BE2C (cell line): ENCODE measurements around the gene BTNL8.

ENCODE experiments used
- DNase-seq: peaks from one replicate; pipeline ENCODE4 v3.0.0-alpha.2; 2020
- H3K27me3 ChIP-seq: fragments of 250-450 bp; sonication (Bioruptor Pico); 2 replicates; pipeline ENCODE4 v1.5.1; 2020; ENCODE audit warnings: mild to moderate bottlenecking
- H3K36me3 ChIP-seq: fragments of 250-450 bp; sonication (Bioruptor Pico); 2 replicates; pipeline ENCODE4 v1.5.1; 2020; ENCODE audit warnings: mild to moderate bottlenecking
- H3K4me1 ChIP-seq: fragments of 250-450 bp; sonication (Bioruptor Pico); 2 replicates; pipeline ENCODE4 v1.5.1; 2020
- H3K4me3 ChIP-seq: 2 replicates; pipeline ENCODE4 v1.5.1; 2011; ENCODE audit warnings: low read depth, low read length
- H3K9me3 ChIP-seq: fragments of 250-450 bp; sonication (Bioruptor Pico); 2 replicates; pipeline ENCODE4 v1.5.1; 2020
- TF ChIP-seq, protein P1 (sequence below): IDR thresholded peaks from 2 replicates; pipeline ENCODE4 v1.5.1; 2012; ENCODE audit warnings: mild to moderate bottlenecking, low read depth, low read length

Gene BTNL8

DNA sequence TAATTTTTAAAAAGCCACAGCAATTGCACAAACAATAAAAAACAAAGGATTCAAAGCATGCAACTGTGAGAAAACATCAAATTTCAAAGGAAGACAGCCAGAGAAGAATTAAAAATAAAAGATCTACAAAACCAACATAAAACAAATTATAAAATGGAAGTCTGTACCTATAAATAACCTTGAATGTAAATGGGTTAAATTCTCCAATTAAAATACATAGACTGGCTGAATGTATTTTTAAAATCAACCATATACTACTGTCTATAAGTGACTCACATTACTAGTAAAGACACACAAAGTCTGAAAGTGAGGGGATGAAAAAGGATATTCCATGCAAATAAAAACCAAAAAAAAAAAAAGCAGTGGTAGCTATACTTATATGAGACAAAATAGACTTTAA lies 33.7 kb downstream of the BTNL8 start:
- TF ChIP-seq, protein P1, sequence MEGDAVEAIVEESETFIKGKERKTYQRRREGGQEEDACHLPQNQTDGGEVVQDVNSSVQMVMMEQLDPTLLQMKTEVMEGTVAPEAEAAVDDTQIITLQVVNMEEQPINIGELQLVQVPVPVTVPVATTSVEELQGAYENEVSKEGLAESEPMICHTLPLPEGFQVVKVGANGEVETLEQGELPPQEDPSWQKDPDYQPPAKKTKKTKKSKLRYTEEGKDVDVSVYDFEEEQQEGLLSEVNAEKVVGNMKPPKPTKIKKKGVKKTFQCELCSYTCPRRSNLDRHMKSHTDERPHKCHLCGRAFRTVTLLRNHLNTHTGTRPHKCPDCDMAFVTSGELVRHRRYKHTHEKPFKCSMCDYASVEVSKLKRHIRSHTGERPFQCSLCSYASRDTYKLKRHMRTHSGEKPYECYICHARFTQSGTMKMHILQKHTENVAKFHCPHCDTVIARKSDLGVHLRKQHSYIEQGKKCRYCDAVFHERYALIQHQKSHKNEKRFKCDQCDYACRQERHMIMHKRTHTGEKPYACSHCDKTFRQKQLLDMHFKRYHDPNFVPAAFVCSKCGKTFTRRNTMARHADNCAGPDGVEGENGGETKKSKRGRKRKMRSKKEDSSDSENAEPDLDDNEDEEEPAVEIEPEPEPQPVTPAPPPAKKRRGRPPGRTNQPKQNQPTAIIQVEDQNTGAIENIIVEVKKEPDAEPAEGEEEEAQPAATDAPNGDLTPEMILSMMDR = no peak
- H3K9me3 ChIP-seq = no peaks in the 10 kb centered on the region
- H3K4me1 ChIP-seq = no peaks in the 10 kb centered on the region
- no peaks in the 10 kb centered on the region for H3K27me3 ChIP-seq
- DNase-seq = no peak
- H3K4me3 ChIP-seq = no peak overlapping the region
- no peaks in the 10 kb centered on the region for H3K36me3 ChIP-seq

GRCh38 chr5:180935203-180935602 lies 36.2 kb downstream of the BTNL8 start:
- no peaks in the 10 kb centered on the region for H3K9me3 ChIP-seq
- H3K27me3 ChIP-seq = no peaks in the 10 kb centered on the region
- no peaks in the 10 kb centered on the region for H3K4me1 ChIP-seq
- no peak for DNase-seq
- TF ChIP-seq, protein P1 = no peak
- H3K4me3 ChIP-seq = no peak overlapping the region
- H3K36me3 ChIP-seq = no peaks in the 10 kb centered on the region

- no peak for DNase-seq
- H3K4me3 ChIP-seq = no peak overlapping the region
- no peaks in the 10 kb centered on the region for H3K36me3 ChIP-seq
- no peaks in the 10 kb centered on the region for H3K9me3 ChIP-seq
- TF ChIP-seq, protein P1 = no peak
- no peaks in the 10 kb centered on the region for H3K4me1 ChIP-seq
- H3K27me3 ChIP-seq = no peaks in the 10 kb centered on the region
These were observed 39.3 kb downstream of the BTNL8 start for GRCh38 chr5:180938294-180938693.

DNA sequence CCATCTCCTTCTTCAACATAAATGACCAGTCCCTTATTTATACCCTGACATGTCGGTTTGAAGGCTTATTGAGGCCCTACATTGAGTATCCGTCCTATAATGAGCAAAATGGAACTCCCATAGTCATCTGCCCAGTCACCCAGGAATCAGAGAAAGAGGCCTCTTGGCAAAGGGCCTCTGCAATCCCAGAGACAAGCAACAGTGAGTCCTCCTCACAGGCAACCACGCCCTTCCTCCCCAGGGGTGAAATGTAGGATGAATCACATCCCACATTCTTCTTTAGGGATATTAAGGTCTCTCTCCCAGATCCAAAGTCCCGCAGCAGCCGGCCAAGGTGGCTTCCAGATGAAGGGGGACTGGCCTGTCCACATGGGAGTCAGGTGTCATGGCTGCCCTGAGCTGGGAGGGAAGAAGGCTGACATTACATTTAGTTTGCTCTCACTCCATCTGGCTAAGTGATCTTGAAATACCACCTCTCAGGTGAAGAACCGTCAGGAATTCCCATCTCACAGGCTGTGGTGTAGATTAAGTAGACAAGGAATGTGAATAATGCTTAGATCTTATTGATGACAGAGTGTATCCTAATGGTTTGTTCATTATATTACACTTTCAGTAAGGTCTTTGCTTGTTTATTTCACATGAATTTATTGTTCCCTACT lies 51.5 kb downstream of the BTNL8 start:
- Histone ChIP-seq H3K27me3 (no peaks in the 10 kb centered on the region), H3K4me1 (no peaks in the 10 kb centered on the region), H3K4me3 (no peak overlapping the region), H3K9me3 (no peaks in the 10 kb centered on the region), H3K36me3 (no peaks in the 10 kb centered on the region)
- no peak for DNase-seq
- TF ChIP-seq, protein P1 = no peak

DNA sequence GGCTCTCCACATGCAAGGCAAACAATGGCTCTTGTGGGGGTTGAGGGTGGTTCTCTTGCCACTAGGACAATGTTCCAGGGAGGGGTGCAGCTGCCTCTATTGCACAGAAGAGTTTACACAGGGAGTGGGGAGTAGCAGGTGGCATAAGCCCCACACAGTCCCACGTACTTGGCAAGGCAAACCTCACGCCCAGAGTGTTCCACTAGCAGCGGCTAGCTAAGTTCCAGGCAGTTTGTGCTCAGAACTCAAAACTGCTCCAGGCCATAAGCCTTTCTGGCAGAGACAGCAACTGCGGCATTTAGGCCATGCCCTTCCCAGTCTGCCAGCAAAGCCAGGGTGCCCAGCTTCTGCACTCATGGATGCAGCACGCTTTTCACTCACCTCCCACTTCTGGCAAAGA lies 60.7 kb downstream of the BTNL8 start:
- Histone ChIP-seq H3K4me1 (no peaks in the 10 kb centered on the region), H3K9me3 (no peaks in the 10 kb centered on the region), H3K4me3 (no peak overlapping the region), H3K36me3 (no peaks in the 10 kb centered on the region), H3K27me3 (peaks cover 16% of the 10 kb centered on the region)
- TF ChIP-seq, protein P1 = no peak
- no peak for DNase-seq

DNA sequence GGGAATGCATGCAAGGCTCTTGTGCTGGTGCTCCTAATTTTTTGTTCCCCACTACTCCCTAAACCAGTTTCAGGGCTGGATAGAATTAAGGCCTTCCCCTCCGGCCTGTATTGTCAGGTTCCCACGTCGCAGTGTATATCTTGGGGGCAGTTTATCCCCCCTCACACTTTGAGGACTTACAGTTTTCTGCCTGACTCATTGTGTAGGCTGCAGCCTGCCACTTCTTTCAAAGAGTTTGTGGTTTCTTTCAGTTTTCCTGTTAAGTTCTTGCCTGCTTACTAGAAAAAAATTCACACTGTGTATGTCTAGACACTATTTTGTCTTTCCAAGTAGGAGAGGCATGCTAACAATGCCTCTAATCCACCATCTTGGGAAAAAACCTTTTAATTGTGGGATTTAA lies 61.2 kb downstream of the BTNL8 start:
- Histone ChIP-seq H3K27me3 (peaks cover 16% of the 10 kb centered on the region), H3K4me1 (no peaks in the 10 kb centered on the region), H3K9me3 (no peaks in the 10 kb centered on the region), H3K4me3 (no peak overlapping the region), H3K36me3 (no peaks in the 10 kb centered on the region)
- TF ChIP-seq, protein P1 = no peak
- no peak for DNase-seq
